HG02571 (cell line): Measurements from ENCODE around the gene TIFAB.

Experiments
- ATAC-seq: cut with Tn5 transposase; IDR thresholded peaks from one replicate; pipeline ENCODE4 v1.9.1; 2021; ENCODE audit warnings: mild to moderate bottlenecking, moderate library complexity; ENCODE audit not compliant: unreplicated experiment

Gene TIFAB

GRCh38 chr5:135429301-135430134 lies 22.6 kb downstream of the TIFAB start:
- no peak for ATAC-seq

GRCh38 chr5:135428586-135428985 lies 23.6 kb downstream of the TIFAB start:
- ATAC-seq, result no peak

- ATAC-seq, result peak; percentile 66
Observed at GRCh38 chr5:135426102-135427082, 25.8 kb downstream of the TIFAB start.

GRCh38 chr5:135425641-135426040 lies 26.5 kb downstream of the TIFAB start:
- no peak for ATAC-seq

GRCh38 chr5:135423846-135424168 lies 28.3 kb downstream of the TIFAB start:
- no peak for ATAC-seq

- ATAC-seq, result no peak
Observed at GRCh38 chr5:135423146-135423845, 28.9 kb downstream of the TIFAB start.

GRCh38 chr5:135422419-135422818 lies 29.7 kb downstream of the TIFAB start:
- ATAC-seq, result no peak

- ATAC-seq, result no peak
Observed at GRCh38 chr5:135417083-135417482, 35.1 kb downstream of the TIFAB start.

- ATAC-seq, result no peak
Observed at GRCh38 chr5:135405082-135405481, 47.1 kb downstream of the TIFAB start.

- no peak for ATAC-seq
Observed at GRCh38 chr5:135402031-135402430, 50.1 kb downstream of the TIFAB start.

- ATAC-seq, result no peak
Observed at GRCh38 chr5:135400866-135401265, 51.3 kb downstream of the TIFAB start.

GRCh38 chr5:135399794-135400542 lies 52.2 kb downstream of the TIFAB start:
- no peak for ATAC-seq

GRCh38 chr5:135398855-135399793 lies 53.0 kb downstream of the TIFAB start, which contains the start of gene MACROH2A1:
Gene MACROH2A1 (minus strand): TSS chr5:135399231. CDS start chr5:135389093, 10,138 bp downstream.
- ATAC-seq, result peak; percentile 87

- ATAC-seq, result peak; percentile 40
Observed at GRCh38 chr5:135398160-135398854, 53.8 kb downstream of the TIFAB start.
